Muscle layer of duodenum (tissue), 2 donors: Measurements from ENCODE around the gene MAD1L1.
"Not testable (repeated sequence)": the region's sequence is repeated elsewhere in the genome, so short reads cannot be mapped to it uniquely, and the experiment has no call there.

Experiments used
- H3K27ac ChIP-seq: one replicate; pipeline ENCODE4 v1.7.0; 2013; ENCODE audit warnings: mild to moderate bottlenecking, low read length
- H3K27me3 ChIP-seq: one replicate; pipeline ENCODE4 v1.7.0; 2013; ENCODE audit warnings: low read depth, mild to moderate bottlenecking, control low read depth, low read length
- H3K36me3 ChIP-seq, 2 donors: one replicate each; pipeline ENCODE4 v1.7.0; 2013; ENCODE audit warnings: low read length in 2 of 2, control low read depth in 1 of 2, mild to moderate bottlenecking in 1 of 2; ENCODE audit not compliant: insufficient read depth in 2 of 2, control insufficient read depth in 1 of 2
- H3K4me1 ChIP-seq, 2 donors: one replicate each; pipeline ENCODE4 v1.7.0; 2013; ENCODE audit warnings: low read length in 2 of 2, mild to moderate bottlenecking in 2 of 2, control low read depth in 1 of 2, moderate library complexity in 1 of 2; ENCODE audit not compliant: insufficient read depth in 2 of 2, control insufficient read depth in 1 of 2
- H3K4me3 ChIP-seq, 2 donors: one replicate each; pipeline ENCODE4 v1.7.0; 2013; ENCODE audit warnings: low read length in 2 of 2, low read depth in 1 of 2, mild to moderate bottlenecking in 1 of 2
- H3K9me3 ChIP-seq, 2 donors: one replicate each; pipeline ENCODE4 v1.7.0; 2013; ENCODE audit warnings: low read length in 2 of 2, control low read depth in 1 of 2, mild to moderate bottlenecking in 1 of 2; ENCODE audit not compliant: control insufficient read depth in 1 of 2
- donor health status: healthy.

MAD1L1 gene

DNA sequence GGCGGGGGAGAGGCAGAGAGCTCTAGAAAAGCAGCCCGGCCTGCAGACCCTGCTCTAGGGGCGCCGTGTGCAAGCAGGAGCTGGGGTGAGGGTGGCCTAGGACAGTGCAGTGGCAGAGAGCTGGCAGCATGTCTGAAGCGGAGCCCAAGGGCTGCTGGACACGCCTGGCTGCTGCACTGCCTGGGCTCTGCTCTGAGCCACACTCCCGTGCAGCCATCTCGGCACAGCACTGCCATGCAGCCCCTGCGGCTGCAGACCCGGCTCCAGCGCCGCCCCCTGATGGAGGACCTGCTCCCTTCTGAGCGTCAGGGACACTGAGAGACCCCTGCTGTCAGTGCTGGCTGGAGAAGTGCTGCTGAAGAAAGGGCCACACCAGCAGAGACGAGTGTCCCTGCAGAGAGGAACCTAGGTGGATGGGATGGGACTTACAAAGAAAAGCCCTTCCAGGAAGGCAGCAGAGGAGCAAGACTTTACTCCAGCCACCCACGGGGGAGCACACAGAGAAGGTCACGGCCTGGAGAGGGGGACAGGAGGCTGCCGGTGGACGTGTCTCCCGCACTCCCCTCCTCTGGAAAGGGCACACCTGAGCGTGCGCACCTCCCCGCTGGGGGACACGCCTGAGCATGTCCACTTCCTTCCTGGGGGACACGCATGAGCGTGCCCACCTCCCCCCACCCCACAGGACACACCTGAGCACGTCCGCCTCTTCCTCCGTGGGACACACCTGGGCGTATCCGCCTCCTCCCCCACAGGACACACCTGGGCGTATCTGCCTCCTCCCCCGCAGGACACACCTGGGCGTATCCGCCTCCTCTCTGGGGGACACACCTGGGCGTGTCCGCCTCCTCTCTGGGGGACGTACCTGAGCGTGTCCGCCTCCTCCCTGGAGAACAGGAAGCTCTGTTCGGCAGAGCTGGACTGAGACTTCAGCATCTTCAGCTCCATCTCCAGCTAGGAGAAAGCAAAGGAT lies 252.9 kb downstream of the MAD1L1 start:
- Histone ChIP-seq H3K27me3 (no peaks in the 10 kb centered on the region), H3K9me3 (no peaks in the 10 kb centered on the region), H3K36me3 (peaks cover 0 to 12% of the 10 kb centered on the region in 2 donors), H3K4me3 (no peak overlapping the region), H3K27ac (no peak overlapping the region), H3K4me1 (no peaks in the 10 kb centered on the region)

DNA sequence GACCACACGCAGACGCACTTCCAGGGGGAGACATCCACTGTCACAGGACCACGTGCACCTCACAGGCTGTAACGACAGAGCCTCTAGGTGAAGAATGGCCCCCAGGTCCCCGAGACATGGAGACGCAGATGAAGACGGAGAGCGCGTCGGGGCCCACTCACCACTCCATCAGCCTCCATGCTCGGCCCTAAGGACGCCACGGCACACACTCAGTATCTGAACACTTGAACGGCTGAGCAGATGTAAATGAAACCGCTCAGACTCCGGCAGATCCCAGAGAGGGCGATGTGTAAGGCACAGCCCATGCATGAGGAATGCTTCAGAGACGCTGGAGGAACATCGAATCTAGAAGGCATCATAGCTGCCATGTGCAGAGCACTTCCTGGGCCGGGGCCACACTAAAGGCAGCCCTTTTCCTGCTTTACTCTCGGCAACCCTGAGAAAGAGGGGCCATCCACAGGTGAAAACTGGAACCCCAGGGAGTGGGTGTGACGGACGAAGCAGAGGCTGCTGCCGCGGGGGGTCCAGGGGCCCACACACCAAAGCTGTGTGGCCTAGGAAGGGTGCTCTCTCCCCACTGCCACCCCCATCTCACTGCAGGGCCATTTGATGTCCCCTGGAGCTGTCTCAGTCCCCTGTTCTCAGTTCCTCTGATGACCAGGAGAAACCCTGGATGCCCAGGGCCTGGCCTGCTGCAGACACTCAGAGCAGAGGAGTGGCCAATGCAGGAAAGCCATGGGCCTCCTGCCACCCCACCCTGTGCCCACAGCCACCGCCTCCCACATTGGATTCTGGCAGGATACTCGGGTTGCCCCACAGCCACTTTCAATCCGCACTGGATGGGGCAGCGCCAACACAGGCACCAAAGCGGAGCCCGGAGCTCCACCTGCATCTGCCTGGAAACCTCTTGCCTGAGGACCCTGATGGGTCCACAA lies 253.8 kb downstream of the MAD1L1 start:
- H3K36me3 ChIP-seq, result peaks cover 0 to 12% of the 10 kb centered on the region in 2 donors
- no peak overlapping the region for H3K4me3 ChIP-seq
- no peak overlapping the region for H3K27ac ChIP-seq
- no peaks in the 10 kb centered on the region for H3K9me3 ChIP-seq
- no peaks in the 10 kb centered on the region for H3K27me3 ChIP-seq
- no peaks in the 10 kb centered on the region for H3K4me1 ChIP-seq

DNA sequence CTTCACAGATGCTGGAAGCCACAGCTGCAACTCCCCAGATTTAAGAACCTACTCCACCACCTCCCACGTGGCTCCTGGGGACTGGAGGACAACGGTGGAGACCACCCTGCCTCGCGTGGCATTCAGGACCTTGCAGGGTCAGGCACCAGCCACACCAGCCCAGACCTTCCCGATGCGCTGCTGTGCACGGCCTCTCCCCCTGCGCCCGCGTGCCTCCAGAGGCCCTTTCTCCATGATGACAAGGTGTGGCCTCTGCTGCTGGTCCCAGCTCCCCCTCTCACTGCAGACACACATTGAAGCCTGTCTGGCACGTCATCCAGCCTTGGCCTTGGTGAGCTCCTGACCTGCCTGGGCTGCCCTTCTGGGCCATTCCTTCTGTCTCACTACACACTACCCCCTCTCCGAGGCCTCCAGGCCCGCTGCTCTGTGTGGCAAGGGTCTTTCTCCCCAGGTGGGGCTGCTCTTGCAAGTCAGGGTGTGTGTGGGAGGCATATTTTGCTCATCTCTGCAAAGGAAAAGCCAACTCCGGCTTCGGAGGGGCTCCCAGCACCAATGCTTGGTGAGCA lies 254.8 kb downstream of the MAD1L1 start:
- Histone ChIP-seq H3K4me1 (no peaks in the 10 kb centered on the region), H3K36me3 (peaks cover 0 to 20% of the 10 kb centered on the region in 2 donors), H3K9me3 (no peaks in the 10 kb centered on the region), H3K27ac (no peak overlapping the region), H3K4me3 (no peak overlapping the region), H3K27me3 (no peaks in the 10 kb centered on the region)

DNA sequence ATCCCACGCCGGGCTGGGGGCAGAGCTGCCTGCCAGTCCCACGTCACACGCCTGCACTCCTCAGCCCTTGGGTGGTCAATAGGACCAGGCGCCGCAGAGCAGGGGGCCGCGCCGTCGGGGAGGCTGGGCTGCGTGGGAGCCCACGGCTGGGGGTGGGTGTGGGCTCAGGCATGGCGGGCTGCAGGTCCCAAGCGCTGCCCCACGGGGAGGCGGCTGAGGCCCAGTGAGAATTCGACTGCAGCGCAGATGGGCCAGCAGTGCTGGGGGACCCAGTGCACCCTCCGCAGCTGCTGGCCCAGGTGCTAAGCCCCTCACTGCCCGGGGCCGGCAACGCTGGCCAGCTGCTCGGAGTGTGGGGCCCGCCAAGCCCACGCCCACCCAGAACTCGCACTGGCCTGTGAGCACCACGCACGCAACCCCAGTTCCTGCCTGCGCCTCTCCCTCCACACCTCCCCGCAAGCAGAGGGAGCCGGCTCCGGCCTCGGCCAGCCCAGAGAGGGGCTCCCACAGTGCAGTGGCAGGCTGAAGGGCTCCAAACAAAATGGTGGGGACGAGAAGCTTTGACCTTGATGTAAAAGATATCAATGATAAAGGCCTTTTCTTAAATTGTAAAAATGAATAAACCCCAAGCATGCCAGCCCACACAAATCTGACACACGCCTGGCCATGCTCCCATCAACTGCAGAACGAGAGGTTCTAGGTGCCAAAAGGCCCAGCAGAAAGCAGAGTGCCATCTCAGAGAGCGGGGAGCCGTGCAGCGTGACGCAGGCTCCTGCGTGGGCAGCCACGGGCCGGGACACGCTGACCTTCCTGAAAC lies 255.5 kb downstream of the MAD1L1 start:
- no peak overlapping the region for H3K27ac ChIP-seq
- H3K4me3 ChIP-seq, result no peak overlapping the region
- H3K27me3 ChIP-seq, result no peaks in the 10 kb centered on the region
- H3K36me3 ChIP-seq, result peaks cover 0 to 21% of the 10 kb centered on the region in 2 donors
- no peaks in the 10 kb centered on the region for H3K4me1 ChIP-seq
- H3K9me3 ChIP-seq, result no peaks in the 10 kb centered on the region

DNA sequence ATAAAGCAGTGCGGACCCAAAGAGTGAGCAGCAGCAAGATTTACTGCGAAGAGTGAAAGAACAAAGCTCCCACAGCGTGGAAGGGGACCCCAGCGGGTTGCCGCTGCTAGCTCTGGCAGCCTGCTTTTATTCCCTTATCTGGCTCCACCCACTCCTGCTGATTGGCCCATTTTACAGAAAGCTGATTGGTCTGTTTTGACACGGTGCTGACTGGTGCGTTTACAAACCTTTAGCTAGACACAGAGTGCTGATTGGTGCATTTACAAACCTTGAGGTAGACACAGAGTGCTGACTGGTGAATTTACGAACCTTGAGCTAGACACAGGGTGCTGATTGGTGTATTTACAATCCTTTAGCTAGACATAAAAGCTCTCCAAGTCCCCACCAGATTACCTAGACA lies 256.2 kb downstream of the MAD1L1 start:
- H3K4me1 ChIP-seq, H3K9me3 ChIP-seq, H3K27me3 ChIP-seq, H3K27ac ChIP-seq, H3K4me3 ChIP-seq: not testable (repeated sequence)
- H3K36me3 ChIP-seq, result peaks cover 0 to 21% of the 10 kb centered on the region in 2 donors

DNA sequence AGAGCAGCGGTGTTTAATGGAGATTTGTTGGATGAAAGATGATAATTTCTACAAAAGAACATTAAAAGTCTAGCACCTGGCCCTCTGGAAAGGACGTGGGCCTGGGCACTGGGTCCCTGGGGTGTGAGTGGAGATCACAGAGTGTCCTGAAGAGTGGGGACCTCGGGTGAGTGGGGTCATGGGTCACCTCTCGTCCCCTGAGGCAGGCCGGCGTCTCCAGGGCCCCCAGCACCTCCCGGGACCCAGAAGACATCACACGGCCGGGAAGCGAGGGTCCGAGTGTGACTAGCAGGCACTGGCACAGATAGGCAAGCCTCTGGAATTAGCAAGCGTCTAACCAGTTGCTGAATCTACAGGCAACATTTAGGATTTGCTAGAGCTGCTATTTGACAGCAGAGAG lies 257.2 kb downstream of the MAD1L1 start:
- Histone ChIP-seq H3K4me1 (no peaks in the 10 kb centered on the region), H3K9me3 (no peaks in the 10 kb centered on the region), H3K36me3 (peaks cover 0 to 21% of the 10 kb centered on the region in 2 donors), H3K27me3 (no peaks in the 10 kb centered on the region), H3K27ac (no peak overlapping the region), H3K4me3 (no peak overlapping the region)

DNA sequence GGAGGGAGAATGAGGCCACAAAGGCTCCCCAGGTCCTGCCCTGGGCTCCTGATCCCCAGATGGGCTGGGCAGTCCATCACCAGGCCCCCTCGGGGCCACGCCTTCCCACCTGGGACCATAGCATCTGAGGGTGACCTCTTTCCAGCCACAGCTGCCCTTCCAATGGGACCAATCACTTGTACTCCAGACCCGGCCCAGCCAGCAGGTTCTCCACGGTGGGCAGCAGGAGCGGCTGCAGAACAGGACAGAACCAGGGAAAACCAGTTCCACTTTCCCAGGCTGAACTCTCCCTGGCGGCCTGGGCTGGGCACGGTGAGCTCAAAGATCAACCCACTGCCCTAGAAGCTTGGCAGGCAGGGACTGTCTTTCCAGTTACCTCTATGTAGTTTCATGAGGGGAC lies 257.6 kb downstream of the MAD1L1 start:
- Histone ChIP-seq H3K4me3 (no peak overlapping the region), H3K4me1 (no peaks in the 10 kb centered on the region), H3K9me3 (no peaks in the 10 kb centered on the region), H3K27ac (no peak overlapping the region), H3K36me3 (peaks cover 0 to 21% of the 10 kb centered on the region in 2 donors), H3K27me3 (no peaks in the 10 kb centered on the region)

DNA sequence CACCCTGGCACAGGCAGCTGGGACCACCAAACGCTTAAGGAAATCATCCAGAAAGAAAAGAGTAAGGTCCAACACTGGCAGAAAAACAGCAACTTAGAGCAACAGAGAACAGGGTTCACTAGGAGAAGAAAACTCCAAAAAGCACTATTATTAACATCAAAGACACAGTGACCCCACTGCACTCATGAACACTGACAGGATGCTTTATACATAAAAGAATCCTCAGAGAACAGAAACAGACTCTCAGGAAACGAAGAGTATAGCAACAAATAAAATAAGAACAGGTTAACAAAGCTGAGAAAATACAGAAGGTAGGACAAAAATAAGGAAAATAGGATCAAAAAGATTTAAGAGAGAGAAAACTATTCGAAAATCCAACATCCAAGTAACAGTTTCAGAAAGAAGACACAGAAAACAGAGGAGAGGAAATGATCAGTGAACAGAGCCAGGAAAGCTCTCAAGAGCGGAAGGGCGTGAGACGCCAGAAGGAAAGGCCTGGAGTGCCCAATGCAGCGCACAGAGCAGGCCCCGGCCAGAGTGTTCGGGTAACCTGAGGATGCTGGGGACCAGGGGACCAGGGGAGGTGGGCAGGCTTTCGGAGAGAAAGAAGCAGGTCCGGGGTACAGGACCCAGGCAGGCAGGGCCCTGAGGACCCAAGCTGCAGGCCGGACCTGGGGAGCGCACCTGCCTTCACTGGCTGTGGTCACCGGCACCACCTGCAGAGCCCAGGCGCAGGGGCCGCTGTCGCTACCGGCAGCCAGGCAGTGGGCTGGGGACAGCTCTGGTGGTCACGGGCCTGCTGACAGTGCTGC lies 258.2 kb downstream of the MAD1L1 start:
- H3K36me3 ChIP-seq, result peaks cover 0 to 21% of the 10 kb centered on the region in 2 donors
- H3K9me3 ChIP-seq, result no peaks in the 10 kb centered on the region
- H3K27me3 ChIP-seq, result no peaks in the 10 kb centered on the region
- H3K27ac ChIP-seq, result no peak overlapping the region
- H3K4me3 ChIP-seq, result no peak overlapping the region
- H3K4me1 ChIP-seq, result no peaks in the 10 kb centered on the region

DNA sequence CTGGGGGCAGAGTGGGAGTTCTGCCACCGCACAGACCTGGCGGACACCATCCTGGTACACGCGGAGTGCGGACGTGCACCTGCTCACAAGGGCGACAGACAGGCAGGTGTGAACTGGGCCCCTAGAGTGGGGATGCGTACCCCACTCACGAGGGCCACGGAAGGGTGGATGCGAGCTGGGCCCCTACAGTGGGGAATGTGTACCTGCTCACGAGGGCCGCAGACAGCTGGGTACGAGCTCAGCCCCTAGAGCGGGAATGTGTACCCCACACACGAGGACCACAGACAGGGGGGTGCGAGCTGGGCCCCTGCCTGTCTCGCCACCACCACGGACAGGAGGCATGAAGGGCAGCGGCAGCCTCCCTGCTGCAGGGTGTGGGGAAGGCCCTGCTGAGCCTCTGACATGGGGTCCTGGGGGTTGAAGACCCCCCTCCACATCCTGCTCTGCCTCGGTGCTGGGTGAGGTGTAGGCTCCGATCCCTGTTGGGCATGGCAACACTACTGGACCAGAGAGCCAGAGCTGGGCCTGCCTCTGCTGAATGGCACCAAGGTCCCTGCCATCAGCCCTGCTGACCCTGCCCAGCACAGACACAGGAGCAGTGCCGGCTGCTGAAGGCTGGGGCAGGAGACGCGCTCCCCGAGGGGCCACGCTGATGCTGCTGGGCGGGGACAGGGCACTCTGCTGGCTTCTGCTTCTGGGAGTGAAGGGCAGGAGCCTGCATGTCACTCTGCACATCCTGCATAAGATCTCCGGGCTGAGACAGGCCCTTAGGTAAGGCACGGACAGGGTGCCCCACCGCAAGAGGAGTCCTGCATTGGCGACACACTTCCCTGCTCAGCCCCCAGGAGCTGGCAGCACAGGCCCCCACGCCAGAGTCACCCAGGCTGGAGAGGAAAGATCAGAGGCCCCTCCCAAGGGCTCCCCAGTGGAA lies 259.2 kb downstream of the MAD1L1 start:
- no peaks in the 10 kb centered on the region for H3K4me1 ChIP-seq
- no peaks in the 10 kb centered on the region for H3K27me3 ChIP-seq
- no peak overlapping the region for H3K4me3 ChIP-seq
- peaks cover 0 to 20% of the 10 kb centered on the region in 2 donors for H3K36me3 ChIP-seq
- no peak overlapping the region for H3K27ac ChIP-seq
- H3K9me3 ChIP-seq, result no peaks in the 10 kb centered on the region
